Fibroblast of skin of scalp (primary cell): ENCODE measurements around the gene LPA.
A peak's percentile ranks its signal among the peaks of the same experiment; 100 is the strongest.
"Not testable (repeated sequence)": the region's sequence is repeated elsewhere in the genome, so short reads cannot be mapped to it uniquely, and the experiment has no call there.

Source experiments
- DNase-seq: peaks from one replicate; pipeline ENCODE4 v3.0.0-alpha.2; 2013

Gene LPA

DNA sequence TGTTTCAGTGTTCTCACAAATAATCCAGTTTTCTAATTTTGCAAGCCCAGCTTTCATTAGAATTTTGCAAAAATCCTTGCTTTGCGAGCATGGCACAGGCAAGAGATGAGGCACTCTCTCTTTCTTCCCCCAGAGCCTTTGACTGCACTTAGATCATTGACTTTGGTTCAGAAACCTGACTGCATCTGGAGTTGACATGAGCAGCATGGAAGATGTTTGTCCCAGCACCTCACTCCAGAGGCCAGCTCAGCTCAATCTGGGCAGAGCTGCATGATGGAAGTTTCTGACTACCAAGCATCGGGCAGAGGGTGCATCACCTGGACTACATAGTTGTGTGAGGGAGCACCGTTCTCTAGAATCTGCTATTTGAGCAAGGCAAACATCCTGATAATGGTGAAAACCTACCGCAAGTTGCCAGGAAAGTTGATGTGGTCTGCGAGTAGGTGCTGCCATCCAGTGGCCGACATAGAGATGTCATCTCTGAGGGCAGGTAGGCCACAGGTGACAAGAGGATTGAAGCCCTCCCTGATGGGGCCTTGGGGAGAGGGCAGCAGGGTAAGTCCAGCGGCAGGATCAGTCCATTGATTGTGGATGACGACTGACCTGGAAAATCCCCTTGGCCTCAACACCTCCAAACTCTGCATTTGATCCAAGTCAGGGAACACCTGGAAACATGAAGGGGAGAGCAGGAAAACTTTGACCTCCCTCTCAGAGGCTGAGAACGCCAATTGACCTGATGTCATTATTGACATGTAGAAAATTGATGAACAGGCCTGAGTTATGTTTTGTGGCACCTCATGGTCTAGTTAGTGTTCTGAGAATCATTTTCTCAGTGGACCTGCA lies 3.8 kb upstream of the LPA start:
- DNase-seq, result no peak

DNA sequence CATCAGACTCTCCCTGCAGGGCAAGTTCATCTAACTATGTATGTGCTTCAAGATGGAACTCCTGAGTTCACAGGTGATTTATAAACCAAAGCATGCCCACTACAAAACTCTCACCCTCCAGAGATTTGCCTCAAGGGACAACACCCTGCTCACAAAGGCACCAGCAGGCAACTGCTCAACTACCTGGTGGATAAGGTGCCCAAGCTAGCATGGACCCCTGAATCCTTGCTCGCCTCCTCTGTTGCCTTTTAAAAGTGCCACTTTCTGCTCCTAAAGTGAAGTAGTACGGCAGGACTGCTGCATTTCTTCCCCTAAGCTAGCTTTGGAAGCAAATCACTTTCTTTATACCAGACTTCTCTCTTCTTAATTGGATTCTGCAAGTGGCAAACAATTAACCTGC lies 1.2 kb downstream of the LPA start:
- DNase-seq, result no peak

DNA sequence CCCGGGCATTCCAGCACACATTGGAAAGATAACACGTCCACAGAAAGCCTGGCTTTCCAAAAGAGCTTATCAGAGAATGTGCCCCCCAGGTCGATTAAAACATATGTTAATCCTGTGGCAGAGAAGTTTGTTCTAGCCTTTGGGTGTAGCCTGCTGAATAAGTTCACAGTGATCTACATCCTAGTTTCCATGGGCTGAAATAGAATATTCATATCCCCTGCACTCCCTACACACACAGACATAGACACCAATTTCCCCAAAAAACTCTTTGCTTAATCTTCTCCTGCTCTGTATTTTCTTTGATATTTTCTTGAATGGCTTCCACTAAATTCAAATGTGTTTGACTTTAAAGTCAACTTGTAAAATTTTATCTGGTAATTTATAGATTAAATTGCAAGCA lies 1.6 kb downstream of the LPA start:
- DNase-seq, result no peak

DNA sequence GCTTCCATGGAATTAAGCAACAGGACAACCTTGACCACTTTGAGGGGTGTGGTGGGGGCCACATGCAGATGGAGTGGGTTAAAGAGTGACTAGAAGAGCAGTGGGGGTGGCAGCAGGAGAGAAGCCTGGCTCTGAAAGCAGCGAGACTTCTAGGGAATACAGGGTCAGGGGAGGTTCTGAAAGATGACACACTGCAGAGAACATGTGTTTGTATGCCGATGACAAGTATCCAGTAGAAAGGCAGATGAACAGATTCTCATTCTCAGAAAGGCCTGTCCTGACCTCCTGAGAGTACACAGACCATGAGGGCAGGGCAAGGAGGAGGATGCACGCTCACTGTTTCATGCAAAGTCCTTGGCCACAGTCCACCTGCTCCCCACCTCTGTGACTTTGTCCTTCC lies 2.9 kb downstream of the LPA start:
- DNase-seq, result no peak

DNA sequence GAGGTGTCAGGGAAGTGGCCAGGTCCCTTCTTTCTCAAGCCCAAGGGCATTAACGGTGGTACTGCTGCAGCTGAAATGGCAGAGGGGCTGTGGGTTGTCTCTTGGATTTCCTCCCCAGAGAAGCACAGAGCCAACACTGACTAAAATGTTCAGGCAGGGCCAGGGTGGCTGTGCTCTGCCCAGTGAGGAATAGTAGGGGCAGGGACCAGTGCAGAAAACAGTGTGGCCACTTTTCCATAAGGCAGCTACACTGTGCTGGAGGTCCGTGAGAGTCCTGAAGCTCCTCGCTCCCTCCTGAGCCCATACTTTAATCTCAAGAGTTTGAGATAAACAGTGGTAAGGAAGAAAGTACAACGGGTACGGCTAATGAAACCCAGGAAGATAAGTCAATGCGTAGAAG lies 4.5 kb downstream of the LPA start:
- DNase-seq, result no peak

DNA sequence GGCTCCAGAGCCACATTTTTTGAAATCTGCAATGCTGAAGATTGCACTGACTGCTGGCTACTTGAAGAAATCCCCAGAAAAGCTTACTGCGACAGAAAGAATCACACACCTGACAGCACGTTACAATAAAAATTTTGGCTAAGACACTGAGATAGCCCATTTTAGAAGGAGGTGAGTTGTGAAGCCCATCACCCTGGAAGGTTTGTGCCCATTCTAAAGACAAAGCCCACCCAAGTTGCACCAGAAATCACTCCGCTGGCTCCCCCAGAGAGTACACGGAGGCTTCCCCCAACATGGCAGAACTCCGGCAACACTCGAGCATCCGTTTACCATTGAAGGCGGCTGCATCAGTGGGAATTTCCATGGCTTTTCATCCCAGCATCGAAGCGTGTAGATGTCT lies 29.4 kb downstream of the LPA start:
- DNase-seq, result peak; percentile 0

DNA sequence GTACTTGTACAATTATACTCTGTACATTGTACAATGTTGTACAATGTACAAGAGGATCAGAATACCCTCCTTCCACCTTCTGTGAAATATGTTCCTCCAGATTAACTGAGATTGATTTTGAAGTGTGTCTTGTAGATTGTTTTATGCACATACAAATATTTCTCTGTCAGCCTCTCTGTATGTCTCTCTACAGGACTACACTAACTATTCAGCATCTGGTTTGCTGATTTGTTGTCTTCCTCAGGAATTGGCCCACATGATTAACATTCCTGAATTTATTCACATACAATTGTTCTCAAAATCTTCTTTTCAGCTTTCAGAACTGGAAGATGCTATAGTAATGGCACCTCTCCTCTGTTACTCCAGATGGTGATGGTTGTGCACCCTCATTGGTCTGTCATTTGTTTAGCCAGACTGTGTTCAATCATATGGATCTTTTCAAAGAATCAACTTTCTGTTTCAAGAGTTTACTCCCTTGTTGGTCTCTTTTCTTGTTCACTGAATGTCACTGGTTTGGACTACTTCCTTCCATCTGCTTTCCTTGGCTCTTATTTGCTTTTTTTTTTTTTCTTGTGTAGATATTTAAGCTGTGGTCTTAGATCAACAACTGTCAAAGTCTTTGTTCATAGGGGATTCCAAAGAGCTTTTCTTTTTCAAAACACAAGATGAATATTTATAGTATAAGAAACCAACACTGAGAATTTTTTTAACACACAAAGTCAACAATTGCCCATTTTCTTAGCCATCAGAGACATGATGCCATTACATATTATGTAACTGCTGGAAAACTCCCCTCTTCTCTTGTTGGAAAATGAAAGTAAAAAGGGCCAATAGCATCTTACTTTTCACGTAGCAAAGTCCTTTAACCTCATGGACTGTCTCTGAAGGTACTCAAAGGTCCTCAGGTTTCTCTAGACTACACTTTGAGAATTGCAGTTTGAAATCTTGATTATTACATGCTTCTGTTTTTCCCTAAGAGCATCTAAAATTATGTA lies 67.9 kb downstream of the LPA start:
- no peak for DNase-seq

DNA sequence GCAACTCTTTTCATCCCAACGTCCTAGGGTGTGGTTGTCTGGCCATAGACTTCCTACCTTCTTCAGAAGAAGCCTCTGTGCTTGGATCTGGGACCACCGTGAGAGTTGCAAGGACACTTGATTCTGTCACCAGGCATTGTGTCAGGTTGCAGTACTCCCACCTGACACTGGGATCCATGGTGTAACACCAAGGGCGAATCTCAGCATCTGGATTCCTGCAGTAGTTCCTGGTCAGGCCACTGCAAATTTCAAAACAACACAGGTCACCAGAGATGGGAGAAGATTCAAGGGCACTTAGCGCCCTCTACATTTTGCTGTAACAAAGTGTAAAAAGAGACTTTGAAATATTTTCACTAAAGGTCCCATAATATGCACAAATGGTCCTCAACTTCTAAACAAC lies 68.8 kb downstream of the LPA start:
- DNase-seq, result not testable (repeated sequence)

DNA sequence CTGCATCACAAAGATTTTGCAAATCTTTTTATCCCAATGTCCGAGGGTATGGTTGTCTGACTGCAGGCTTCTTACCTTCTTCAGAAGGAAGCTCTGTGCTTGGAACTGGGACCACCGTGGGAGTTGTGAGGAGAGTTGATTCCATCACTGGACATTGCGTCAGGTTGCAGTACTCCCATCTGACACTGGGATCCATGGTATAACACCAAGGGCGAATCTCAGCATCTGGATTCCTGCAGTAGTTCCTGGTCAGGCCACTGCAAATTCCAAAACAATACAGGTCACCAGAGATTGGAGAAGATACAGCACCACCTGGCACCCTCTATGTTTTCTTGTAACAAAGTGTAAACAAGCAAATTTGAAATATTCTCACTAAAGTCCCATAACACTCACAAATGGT lies 77.7 kb downstream of the LPA start:
- no peak for DNase-seq

DNA sequence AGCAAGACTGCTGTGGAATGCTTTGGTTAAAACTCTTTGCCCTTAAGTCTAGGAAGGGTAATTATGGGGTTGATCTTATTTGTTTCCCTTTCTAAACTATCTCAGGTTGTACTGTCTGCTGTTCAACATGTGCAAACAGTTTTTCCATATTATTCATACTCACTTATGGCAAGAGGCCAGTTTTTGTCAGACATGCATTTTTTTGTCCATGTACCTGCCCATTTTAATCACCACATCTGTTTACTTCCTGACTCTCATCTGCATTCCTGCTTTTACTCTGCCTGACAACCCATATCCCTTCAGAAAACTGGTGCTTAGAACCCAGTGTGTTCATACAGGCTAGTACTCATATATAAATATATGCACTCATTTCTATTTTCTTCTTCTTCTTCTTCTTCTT lies 80.3 kb downstream of the LPA start:
- DNase-seq, result no peak

DNA sequence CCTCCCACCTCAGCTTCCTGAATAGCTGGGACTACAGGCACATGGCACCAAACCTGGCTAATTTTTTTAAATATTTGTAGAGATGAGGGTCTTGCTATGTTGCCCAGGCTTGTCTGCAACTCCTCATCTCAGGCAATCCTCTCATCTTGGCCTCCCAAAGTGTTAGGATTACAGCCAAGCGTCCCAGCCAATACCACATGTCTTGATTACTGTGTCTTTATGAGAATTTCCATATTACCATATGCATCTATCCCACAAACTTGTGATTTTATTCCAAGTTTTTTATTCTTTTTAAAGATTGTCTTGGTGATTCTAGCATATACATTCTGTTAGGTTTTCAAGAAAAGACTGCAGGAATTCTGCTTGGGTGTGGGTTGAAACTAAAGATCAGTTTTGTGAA lies 82.7 kb downstream of the LPA start:
- no peak for DNase-seq

DNA sequence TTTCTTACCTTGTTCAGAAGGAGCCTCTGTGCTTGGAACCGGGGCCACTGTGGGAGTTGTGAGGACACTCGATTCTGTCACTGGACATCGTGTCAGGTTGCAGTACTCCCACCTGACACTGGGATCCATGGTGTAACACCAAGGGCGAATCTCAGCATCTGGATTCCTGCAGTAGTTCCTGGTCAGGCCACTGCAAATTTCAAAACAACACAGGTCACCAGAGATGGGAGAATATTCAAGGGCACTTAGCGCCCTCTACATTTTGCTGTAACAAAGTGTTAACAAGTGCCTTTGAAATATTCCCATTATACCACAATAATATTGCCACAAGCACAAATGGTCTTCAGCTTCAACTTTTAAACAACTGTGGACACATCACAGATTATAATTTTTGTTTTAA lies 85.6 kb downstream of the LPA start:
- not testable (repeated sequence) for DNase-seq

DNA sequence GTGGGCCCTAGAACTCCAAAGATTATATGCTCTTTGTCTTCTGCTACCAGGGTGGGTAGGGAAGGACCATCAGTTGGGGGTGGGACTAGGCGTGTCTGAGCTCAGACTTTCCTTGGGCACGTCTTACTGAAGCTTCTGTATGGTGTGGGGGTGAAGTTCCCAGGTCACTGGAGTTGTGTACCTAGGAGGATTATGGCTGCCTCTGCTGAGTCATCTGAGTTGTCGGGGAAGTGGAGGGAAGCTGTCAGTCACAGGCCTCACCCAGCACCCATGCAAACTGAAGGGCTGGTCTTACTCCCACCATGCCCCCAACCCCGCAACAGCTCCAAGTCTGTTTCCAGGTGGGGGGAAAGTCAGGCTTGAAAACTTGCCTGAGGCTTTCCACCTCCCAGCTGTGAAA lies 90.1 kb downstream of the LPA start:
- DNase-seq, result no peak

DNA sequence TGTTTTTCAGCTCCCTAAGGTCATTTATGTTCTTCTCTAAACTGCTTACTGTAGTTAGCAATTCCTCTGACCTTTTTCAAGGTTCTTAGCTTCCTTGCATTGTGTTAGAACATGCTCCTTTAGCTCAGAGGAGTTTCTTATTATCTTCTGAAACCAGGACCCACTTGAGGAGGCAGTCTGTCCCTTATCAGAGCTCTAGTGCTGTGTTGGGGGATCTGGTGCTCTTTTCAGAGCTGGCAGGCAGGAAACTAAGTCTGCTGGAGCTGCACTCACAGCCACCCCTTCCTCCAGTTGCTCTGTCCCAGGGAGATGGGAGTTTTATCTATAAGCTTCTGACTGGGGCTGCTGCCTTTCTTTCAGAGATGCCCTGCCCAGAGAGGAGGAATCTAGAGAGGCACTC lies 92.9 kb downstream of the LPA start:
- not testable (repeated sequence) for DNase-seq

DNA sequence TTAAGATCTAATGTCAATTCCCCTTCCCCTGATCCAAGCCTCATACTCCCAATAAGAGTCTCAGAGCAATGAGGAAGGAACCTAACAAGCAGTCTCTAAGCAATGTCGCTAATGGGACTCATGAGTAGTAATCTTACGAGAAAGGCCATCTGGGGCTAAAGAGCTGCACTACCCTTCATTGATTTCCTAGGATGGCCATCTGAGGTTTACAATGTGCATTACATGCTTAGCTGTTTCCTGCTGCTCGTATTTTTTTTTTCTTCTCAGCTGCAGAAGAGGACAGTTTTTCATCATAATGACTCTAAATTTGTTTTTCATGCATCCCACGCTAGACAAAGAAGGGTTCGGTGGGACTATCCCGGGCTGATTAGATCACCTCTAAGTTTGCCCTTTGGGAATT lies 119.3 kb downstream of the LPA start:
- no peak for DNase-seq

DNA sequence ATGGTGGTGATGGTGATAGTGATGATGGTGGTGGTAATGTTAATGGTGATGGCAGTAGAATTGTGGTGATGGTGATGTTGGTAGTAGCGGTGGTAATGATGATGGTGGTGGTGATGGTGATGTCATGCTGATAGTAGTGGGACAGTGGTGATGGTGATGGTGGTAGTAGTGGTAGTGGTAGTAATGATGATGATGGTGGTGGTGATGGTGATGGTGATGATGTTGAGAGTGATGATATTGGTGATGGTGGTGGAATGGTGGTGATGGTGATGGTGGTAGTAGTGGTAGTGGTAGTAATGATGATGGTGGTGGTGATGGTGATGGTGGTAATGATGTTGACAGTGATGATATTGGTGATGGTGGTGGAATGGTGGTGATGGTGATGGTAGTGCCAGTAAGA lies 128.8 kb downstream of the LPA start:
- DNase-seq, result no peak

DNA sequence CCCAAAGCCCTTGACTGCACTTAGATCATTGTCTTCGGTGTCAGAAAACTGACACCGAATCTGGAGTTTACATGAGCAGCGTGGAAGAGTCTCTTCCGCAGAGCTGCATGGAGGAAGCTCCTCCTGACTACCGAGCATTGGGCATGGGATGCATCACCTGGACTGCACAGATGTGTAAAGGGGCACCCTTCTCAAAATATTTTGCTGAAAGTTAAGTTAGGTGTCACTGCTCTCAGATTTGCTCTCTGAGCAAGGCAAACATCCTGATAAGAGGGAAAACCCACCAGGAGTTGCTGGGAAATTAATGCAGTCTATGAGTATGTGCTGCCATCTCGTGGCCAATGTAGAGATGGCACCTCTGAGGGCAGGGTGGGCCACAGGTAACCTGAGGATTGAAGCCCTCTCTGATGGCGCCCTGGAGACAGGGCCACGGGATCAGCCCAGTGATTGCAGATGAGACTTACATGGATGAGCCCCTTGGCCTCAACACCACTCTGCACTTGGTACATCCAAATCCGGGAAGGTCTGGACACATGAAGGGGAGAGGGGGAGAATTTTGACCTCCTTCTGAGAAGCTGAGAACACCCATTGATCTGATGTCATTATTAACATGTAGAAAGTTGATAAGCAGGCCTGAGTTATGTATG lies 129.9 kb downstream of the LPA start:
- DNase-seq, result peak; percentile 44

DNA sequence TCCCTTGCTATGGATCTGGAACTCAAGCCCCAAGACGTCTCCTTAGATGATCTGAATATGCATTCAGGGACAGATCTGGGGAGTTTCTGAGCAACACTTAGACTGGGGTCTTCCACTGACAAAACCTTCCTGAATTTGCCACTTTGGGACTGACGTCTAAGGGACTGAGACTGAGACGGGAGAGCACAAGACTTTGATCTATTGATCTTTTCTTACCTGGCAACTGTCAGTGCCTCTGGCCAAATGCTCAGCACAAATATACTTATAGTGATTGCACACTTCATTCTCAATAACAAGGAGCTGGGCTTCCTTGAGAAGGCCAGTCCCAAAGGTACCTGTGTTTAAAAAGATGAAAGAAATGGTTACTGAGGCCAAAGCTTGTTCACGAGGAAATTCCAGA lies 131.8 kb downstream of the LPA start:
- no peak for DNase-seq

DNA sequence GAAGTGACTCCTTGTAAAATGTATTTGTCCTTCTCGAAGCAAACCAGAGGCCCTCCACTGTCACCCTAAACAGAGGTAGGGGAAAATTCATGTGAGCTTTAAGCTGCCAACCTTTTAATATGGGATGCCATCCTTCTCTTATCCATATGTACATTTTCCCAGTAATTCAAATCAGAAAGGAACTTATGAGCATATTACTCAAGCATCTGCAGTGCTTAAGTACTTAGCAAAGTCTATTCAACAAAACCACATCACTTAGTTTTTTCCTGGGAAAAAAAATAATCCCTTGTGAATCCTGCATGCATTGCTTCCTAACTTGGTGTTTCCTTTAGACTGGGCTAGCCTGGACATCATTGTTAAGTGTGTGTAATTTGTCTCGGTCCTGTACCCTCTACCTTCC lies 132.2 kb downstream of the LPA start:
- DNase-seq, result no peak

DNA sequence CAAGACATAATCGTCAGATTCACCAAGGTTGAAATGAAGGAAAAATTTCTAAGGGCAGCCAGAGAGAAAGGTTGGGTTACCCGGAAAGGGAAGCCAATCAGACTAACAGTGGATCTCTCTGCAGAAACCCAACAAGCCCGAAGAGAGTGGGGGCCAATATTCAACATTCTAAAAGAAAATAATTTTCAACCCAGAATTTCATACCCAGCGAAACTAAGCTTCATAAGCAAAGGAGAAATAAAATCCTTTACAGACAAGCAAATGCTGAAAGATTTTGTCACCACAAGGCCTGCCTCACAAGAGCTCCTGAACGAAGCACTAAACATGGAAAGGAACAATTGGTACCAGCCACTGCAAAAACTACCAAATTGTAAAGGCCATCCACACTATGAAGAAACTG lies 134.6 kb downstream of the LPA start:
- DNase-seq, result not testable (repeated sequence)

DNA sequence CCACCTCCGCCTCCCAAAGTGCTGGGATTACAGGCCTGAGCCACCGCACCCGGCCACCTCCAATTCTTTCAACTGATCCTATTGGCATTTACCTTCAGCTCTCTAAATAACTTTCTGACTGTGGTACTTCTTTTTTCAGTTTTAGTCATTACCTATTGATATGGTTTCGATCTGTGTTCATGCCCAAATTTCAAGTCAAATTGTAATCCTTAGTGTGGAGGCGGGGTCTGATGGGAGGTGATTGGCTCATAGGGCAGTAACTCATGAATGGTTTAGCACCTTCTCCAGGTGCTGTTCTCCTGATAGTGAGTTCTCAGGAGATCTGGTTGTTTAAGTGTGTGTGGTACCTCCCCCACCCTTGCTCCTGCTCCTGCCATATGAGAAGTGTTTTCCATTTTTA lies 140.9 kb downstream of the LPA start:
- no peak for DNase-seq

DNA sequence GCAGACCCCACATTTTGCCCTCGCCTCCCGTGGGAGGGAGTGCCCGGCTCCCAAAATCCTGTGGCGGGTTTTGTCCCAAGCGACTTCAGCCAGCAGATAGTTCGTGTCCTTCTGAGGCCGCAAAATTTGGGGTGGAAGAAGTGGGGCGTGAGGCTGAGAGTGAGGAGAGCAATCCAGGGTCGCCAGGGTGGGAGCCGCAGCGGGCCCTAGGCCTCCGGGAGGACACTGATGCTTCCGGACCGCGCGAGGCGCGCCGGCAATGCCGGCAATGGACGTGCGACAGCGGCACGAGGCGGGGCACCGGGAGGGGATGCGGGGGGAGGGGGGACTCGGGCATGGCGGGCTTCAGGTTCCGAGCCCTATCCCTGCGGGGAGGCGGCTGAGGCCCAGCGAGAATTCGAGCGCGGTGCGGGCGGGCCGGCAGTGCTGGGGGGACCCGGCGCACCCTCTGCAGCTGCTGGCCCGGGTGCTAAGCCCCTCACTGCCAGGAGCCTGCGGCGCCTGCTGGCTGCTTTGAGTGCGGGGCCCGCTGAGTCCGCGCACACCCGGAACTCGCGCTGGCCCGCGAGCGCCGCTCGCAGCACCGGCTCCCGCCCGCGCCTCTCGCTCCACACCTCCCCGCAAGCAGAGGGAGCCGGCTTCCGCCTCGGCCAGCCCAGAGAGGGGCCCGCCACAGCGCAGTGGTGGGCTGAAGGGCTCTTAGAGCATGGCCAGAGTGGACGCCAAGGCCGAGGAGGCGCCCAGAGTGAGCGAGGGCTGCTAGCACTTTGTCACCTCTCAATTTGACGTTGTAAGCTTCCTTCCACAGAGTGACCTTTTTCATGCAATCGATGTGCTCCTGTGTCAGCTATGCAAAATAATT lies 143.8 kb downstream of the LPA start:
- DNase-seq, result peak; percentile 77
